ENCODE data around the gene TCP11.
A peak's percentile ranks its signal among the peaks of the same experiment; 100 is the strongest.

Gene TCP11

DNA sequence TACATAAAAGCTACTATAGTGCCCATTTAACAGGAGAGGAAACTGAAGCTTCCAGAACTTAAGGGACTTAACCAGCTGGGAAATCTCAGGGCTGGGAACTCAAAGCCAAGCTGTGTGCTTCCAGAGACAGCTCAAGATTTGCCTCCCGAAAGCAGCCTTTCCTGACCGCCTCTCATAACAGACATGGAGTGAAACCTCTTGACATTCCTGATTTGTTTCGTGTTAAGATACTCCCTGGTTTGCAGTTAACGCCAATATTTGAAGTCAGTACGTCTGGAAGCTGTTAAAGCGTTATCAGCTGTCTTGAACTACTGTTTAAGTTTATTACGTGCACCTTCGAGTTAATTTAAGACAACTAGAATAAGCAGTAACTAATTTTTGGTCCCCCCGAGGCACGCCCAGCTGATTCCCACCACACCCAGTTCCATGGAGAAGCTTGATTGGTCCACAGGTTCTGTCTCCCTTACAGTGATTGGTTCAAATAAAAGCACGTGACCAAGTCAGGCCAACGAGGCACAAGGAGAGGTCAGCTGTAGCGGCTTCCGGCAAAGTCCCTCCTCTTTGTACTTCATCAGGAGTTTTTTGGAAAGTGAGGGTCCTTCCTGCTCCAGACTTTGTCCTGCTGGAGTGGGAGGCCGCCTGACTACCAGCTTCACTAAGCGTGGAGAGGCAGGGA is 8.9 kb upstream of the TCP11 start:
- Histone ChIP-seq H3K9me3 (ENCODE audit: control insufficient read depth, low read length) (no peaks in the 10 kb centered on the region), H3K36me3 (ENCODE audit: control insufficient read depth, insufficient read depth, low read length) (no peaks in the 10 kb centered on the region), H3K27me3 (replicated peaks; ENCODE audit: control insufficient read depth, insufficient read depth, low read length, poor library complexity, severe bottlenecking) (no peaks in the 10 kb centered on the region), H3K4me1 (ENCODE audit: control insufficient read depth, insufficient read depth, low read length, poor library complexity, severe bottlenecking) (no peaks in the 10 kb centered on the region), H3K4me3 (ENCODE audit: insufficient read depth, low read depth, low read length, poor library complexity, severe bottlenecking) (no peak overlapping the region), H3K27ac (ENCODE audit: insufficient read depth, low read length, poor library complexity, severe bottlenecking) (no peak overlapping the region)
- DNase-seq, result no peak

DNA sequence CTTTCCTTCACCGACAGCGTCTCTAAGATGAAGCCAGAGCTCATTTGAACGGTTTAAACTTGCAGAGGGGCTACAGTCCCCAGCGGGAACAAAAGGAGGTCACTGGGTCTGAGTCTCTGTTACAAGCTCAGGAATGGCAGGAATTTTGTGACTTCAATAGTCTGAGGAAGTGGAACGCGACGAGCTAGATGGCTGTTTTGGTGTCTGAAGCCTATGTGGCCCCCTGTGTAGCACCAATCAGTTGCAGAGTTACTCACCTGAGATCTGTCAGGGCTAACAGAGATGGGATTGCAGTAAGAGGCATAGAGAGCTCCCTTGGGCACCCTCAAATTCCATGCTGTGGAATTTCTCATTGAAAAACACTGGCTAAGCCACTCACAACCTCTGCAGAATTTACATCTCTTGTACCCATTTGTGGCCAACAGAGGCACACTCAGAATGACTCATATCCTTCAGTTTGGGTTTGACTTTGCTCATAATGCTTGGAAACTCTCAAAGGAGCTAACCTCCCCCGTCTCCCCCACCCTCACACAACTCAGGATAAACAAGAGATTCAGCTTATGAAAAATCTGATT is 7.1 kb upstream of the TCP11 start:
- Histone ChIP-seq H3K4me3 (ENCODE audit: insufficient read depth, low read depth, low read length, poor library complexity, severe bottlenecking) (no peak overlapping the region), H3K27ac (ENCODE audit: insufficient read depth, low read length, poor library complexity, severe bottlenecking) (no peak overlapping the region), H3K27me3 (replicated peaks; ENCODE audit: control insufficient read depth, insufficient read depth, low read length, poor library complexity, severe bottlenecking) (no peaks in the 10 kb centered on the region), H3K4me1 (ENCODE audit: control insufficient read depth, insufficient read depth, low read length, poor library complexity, severe bottlenecking) (no peaks in the 10 kb centered on the region), H3K9me3 (ENCODE audit: control insufficient read depth, low read length) (no peaks in the 10 kb centered on the region), H3K36me3 (ENCODE audit: control insufficient read depth, insufficient read depth, low read length) (no peaks in the 10 kb centered on the region)
- no peak for DNase-seq

DNA sequence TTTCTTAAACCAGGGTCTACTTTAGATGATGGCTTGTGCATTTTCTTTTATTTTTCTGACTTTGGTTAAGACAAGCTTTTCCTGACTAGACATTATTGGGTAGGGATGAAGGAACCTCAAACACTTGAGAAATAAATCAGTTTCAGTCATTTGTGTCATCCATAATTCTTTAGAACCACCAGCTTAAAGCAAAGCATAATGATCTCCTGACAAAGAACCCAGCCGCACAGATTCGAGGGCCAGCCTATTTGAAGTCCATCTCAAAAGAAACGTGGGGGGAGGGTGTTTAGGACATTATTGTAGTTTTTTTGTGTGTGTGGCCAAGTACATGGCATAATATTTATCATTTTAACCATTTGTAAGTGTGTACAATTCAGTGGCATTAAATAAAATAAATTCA is 6.3 kb upstream of the TCP11 start:
- Histone ChIP-seq H3K36me3 (ENCODE audit: control insufficient read depth, insufficient read depth, low read length) (no peaks in the 10 kb centered on the region), H3K4me1 (ENCODE audit: control insufficient read depth, insufficient read depth, low read length, poor library complexity, severe bottlenecking) (no peaks in the 10 kb centered on the region), H3K4me3 (ENCODE audit: insufficient read depth, low read depth, low read length, poor library complexity, severe bottlenecking) (no peak overlapping the region), H3K9me3 (ENCODE audit: control insufficient read depth, low read length) (no peaks in the 10 kb centered on the region), H3K27me3 (replicated peaks; ENCODE audit: control insufficient read depth, insufficient read depth, low read length, poor library complexity, severe bottlenecking) (no peaks in the 10 kb centered on the region), H3K27ac (ENCODE audit: insufficient read depth, low read length, poor library complexity, severe bottlenecking) (no peak overlapping the region)
- DNase-seq, result no peak

DNA sequence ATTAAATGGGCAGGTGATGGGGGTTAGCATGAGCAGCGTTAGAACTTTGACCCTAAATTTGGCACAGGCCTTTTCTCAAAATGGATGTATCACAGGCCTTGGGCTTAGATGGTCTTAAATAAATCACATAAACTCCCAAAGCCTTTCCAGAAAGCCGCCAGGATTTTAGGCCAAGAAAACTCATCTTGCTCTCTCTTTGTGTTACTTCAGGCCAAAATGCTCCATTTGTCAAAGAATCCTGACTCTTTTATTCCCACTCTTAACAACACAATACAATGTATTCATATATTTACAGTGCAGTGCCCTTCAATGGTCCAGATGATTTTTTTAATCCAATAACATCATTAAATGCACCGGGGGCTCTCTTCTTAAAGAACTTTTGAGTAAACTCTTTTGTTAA is 5.9 kb upstream of the TCP11 start:
- Histone ChIP-seq H3K9me3 (ENCODE audit: control insufficient read depth, low read length) (no peaks in the 10 kb centered on the region), H3K36me3 (ENCODE audit: control insufficient read depth, insufficient read depth, low read length) (no peaks in the 10 kb centered on the region), H3K27me3 (replicated peaks; ENCODE audit: control insufficient read depth, insufficient read depth, low read length, poor library complexity, severe bottlenecking) (no peaks in the 10 kb centered on the region), H3K4me1 (ENCODE audit: control insufficient read depth, insufficient read depth, low read length, poor library complexity, severe bottlenecking) (no peaks in the 10 kb centered on the region), H3K27ac (ENCODE audit: insufficient read depth, low read length, poor library complexity, severe bottlenecking) (no peak overlapping the region), H3K4me3 (ENCODE audit: insufficient read depth, low read depth, low read length, poor library complexity, severe bottlenecking) (no peak overlapping the region)
- DNase-seq, result no peak

DNA sequence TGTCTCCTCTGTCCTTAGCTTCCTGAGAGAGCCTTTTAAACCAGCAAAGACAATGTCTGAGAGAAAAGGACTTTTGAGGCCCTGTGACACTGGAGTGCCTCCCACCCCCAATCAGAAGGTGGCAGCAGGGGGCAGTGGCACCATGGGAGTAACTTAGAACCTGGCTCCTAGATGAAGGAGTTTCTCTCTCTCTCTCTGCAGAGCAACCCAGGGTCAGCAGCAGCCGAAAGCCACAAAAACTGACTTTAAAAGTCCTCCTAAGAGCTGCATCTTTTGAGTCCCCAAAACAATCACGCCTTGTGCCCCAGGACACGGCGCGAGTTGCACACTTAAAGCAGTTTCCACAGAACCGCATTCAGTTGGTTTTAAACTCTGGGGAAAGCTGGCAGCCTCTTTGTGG is 5.3 kb upstream of the TCP11 start:
- Histone ChIP-seq H3K4me3 (ENCODE audit: insufficient read depth, low read depth, low read length, poor library complexity, severe bottlenecking) (no peak overlapping the region), H3K9me3 (ENCODE audit: control insufficient read depth, low read length) (no peaks in the 10 kb centered on the region), H3K27ac (ENCODE audit: insufficient read depth, low read length, poor library complexity, severe bottlenecking) (no peak overlapping the region), H3K4me1 (ENCODE audit: control insufficient read depth, insufficient read depth, low read length, poor library complexity, severe bottlenecking) (no peaks in the 10 kb centered on the region), H3K36me3 (ENCODE audit: control insufficient read depth, insufficient read depth, low read length) (no peaks in the 10 kb centered on the region), H3K27me3 (replicated peaks; ENCODE audit: control insufficient read depth, insufficient read depth, low read length, poor library complexity, severe bottlenecking) (no peaks in the 10 kb centered on the region)
- no peak for DNase-seq

DNA sequence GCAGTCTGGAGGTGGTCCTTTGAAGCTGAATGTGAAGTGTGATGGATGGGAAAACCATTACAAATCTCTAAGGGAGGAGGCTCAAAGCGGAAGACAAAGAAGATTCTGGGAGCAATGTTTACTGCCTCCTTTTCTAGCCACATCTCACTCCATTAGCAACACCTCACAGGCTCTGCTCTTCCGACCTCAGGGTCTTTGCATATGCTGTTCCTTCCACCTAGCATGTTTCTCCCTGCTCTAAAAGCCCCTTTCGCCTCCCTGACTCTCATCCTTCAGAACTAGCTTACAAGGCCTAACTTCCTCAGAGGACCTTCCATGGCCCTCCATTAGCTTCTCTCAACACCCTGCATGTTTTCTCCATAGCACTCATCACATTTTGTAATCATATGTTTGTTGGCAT is 4.6 kb upstream of the TCP11 start:
- no peak for DNase-seq
- H3K4me3 ChIP-seq (ENCODE audit: insufficient read depth, low read depth, low read length, poor library complexity, severe bottlenecking), result no peak overlapping the region
- no peak overlapping the region for H3K27ac ChIP-seq (ENCODE audit: insufficient read depth, low read length, poor library complexity, severe bottlenecking)
- H3K36me3 ChIP-seq (ENCODE audit: control insufficient read depth, insufficient read depth, low read length), result no peaks in the 10 kb centered on the region
- peaks cover 3% of the 10 kb centered on the region for H3K27me3 ChIP-seq (replicated peaks; ENCODE audit: control insufficient read depth, insufficient read depth, low read length, poor library complexity, severe bottlenecking)
- H3K4me1 ChIP-seq (ENCODE audit: control insufficient read depth, insufficient read depth, low read length, poor library complexity, severe bottlenecking), result peaks cover 6% of the 10 kb centered on the region
- H3K9me3 ChIP-seq (ENCODE audit: control insufficient read depth, low read length), result no peaks in the 10 kb centered on the region

DNA sequence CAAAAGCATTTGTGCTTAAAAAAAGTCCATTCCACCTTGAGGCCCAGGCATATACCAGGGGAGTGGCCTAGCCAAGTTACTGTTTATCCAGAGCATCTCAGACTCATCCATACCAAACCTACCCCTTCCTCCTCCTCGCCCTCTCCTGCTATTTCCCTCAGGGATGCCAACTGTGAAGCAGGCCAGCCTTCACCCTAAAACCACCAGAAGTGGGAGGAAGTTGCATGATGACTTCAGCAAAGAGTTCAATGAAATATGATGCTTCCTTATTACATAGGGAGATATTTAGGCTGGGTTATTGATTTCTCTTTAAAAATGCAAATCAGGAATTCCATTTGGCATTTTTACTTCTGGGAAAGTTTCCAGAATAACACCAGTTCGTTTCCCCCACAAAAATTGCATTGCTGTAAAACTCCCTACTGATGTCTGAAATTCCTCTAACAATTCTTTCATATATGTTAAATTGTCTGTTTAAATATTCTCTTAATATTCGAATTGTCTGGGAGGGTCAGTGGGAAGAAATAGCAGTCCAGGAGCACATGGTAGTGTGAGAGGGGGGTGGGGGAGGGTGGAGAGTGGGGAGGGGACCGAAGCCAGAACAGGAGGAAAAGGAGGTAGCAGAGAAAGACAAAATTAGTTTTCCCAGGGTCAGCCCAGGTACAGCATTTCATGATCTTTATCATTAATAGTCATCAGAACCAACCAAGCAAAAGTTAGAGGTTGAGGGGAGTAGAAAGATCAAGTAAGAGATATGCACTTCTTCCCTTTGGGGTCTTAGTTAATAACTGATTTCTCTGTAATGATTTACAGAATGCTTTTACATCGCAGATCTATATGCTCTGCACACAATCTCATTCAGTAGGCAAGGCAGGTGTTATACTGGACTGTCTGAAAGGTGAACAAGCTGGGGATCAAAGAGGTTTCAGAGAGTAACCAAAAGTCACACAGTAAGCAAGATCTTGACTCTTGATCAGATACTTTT is 1.7 kb upstream of the TCP11 start:
- Histone ChIP-seq H3K27ac (ENCODE audit: insufficient read depth, low read length, poor library complexity, severe bottlenecking) (no peak overlapping the region), H3K36me3 (ENCODE audit: control insufficient read depth, insufficient read depth, low read length) (no peaks in the 10 kb centered on the region), H3K27me3 (replicated peaks; ENCODE audit: control insufficient read depth, insufficient read depth, low read length, poor library complexity, severe bottlenecking) (peaks cover 7% of the 10 kb centered on the region), H3K4me3 (ENCODE audit: insufficient read depth, low read depth, low read length, poor library complexity, severe bottlenecking) (no peak overlapping the region), H3K4me1 (ENCODE audit: control insufficient read depth, insufficient read depth, low read length, poor library complexity, severe bottlenecking) (peaks cover 8% of the 10 kb centered on the region), H3K9me3 (ENCODE audit: control insufficient read depth, low read length) (no peaks in the 10 kb centered on the region)
- DNase-seq, result no peak

DNA sequence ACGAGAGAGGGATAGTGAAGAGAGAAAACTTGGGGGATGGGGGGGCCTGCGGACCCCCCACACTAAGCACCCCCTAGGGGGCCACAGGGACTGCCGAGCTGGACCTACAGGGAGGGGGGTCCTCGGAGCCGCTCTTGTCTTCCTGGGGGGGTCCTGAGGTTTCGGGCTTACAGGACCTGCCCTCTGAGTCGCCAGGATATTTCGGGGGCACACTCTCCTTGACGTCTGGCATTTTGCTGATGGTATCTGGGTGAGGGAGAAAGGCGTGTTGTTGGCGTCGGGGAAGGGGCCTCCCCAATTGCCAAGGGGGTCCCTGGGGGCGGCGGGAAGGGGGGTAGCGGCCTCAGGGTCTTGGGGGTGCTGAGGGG is 516 bp downstream of the TCP11 start:
- no peaks in the 10 kb centered on the region for H3K36me3 ChIP-seq (ENCODE audit: control insufficient read depth, insufficient read depth, low read length)
- DNase-seq, result no peak
- no peak overlapping the region for H3K27ac ChIP-seq (ENCODE audit: insufficient read depth, low read length, poor library complexity, severe bottlenecking)
- no peak overlapping the region for H3K4me3 ChIP-seq (ENCODE audit: insufficient read depth, low read depth, low read length, poor library complexity, severe bottlenecking)
- H3K4me1 ChIP-seq (ENCODE audit: control insufficient read depth, insufficient read depth, low read length, poor library complexity, severe bottlenecking), result peaks cover 8% of the 10 kb centered on the region
- H3K9me3 ChIP-seq (ENCODE audit: control insufficient read depth, low read length), result no peaks in the 10 kb centered on the region
- peaks cover 7% of the 10 kb centered on the region for H3K27me3 ChIP-seq (replicated peaks; ENCODE audit: control insufficient read depth, insufficient read depth, low read length, poor library complexity, severe bottlenecking)

DNA sequence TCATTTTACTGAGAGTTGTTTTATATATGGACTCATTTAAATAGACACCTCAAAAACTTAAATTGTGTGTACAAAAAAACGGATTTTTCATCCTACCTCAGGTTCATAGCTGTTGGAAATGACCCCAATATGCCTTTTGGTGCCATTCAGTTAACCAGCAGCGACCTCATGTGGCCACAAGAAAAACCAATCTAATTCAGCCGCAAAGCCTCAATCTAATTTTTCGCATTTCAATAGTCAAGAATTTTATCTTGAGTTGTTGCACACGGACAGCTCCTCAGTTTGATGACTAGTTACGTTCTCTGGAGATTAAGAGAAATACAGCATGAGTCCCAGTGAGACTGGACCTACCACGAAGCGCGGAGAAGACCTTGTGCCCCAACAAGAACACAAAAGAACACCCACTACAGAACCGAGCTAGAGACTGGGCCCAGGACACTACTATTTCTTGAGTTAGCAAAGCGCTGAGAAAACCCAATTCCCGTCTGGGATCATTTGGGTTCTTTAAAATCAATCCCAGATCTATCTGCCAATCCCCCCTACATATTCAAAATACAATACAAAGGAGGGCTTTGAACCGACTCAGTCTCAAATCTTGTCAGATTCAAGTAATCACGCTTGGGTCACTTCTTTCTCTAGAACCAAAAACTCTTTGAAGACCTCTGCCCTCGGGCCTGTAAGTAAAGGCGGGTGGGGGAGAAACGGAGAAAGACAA is 1.1 kb downstream of the TCP11 start:
- DNase-seq, result peak in 1 of 3 donors; percentile 28
- peaks cover 8% of the 10 kb centered on the region for H3K4me1 ChIP-seq (ENCODE audit: control insufficient read depth, insufficient read depth, low read length, poor library complexity, severe bottlenecking)
- H3K4me3 ChIP-seq (ENCODE audit: insufficient read depth, low read depth, low read length, poor library complexity, severe bottlenecking), result no peak overlapping the region
- peaks cover 7% of the 10 kb centered on the region for H3K27me3 ChIP-seq (replicated peaks; ENCODE audit: control insufficient read depth, insufficient read depth, low read length, poor library complexity, severe bottlenecking)
- H3K27ac ChIP-seq (ENCODE audit: insufficient read depth, low read length, poor library complexity, severe bottlenecking), result no peak overlapping the region
- H3K36me3 ChIP-seq (ENCODE audit: control insufficient read depth, insufficient read depth, low read length), result no peaks in the 10 kb centered on the region
- H3K9me3 ChIP-seq (ENCODE audit: control insufficient read depth, low read length), result no peaks in the 10 kb centered on the region
